Neural cell (in vitro differentiated cells): Measurements from ENCODE around the gene LY6G5B. TPM values are rescaled to one million over a fixed set of nuclear protein-coding genes. Genes with fewer than 3 reads are reported as not detected.

Experiments used
- H2AFZ ChIP-seq: fragments of 200-600, 300-800 bp; sonication (generic), shearing (Covaris generic); 2 replicates; pipeline ENCODE4 v1.6.0; 2014; ENCODE audit warnings: low read depth, mild to moderate bottlenecking, antibody characterized with exemption, low read length, moderate library complexity
- H3F3A ChIP-seq: fragments of 200-600 bp; shearing (Covaris generic); 2 replicates; pipeline ENCODE4 v1.6.1; 2016; ENCODE audit warnings: mild to moderate bottlenecking, moderate library complexity, mixed read lengths, antibody characterized with exemption, low read length; ENCODE audit not compliant: insufficient read depth, poor library complexity, severe bottlenecking
- H3K27ac ChIP-seq: fragments of 200-600, 300-800 bp; sonication (generic), shearing (Covaris generic); 2 replicates; pipeline ENCODE4 v1.5.1; 2014; ENCODE audit warnings: mild to moderate bottlenecking, low read length, moderate library complexity
- H3K27me3 ChIP-seq: fragments of 300-800, 200-600 bp; sonication (generic), shearing (Covaris generic); 2 replicates; pipeline ENCODE4 v1.6.0; 2014; ENCODE audit warnings: mild to moderate bottlenecking, low read depth, low read length, moderate library complexity; ENCODE audit not compliant: insufficient read depth
- H3K36me3 ChIP-seq: fragments of 300-800, 200-600 bp; sonication (generic), shearing (Covaris generic); 2 replicates; pipeline ENCODE4 v1.5.1; 2014; ENCODE audit warnings: mild to moderate bottlenecking, antibody characterized with exemption, low read length, moderate library complexity; ENCODE audit not compliant: insufficient read depth
- H3K4me2 ChIP-seq: fragments of 300-800, 200-600 bp; sonication (generic), shearing (Covaris generic); 2 replicates; pipeline ENCODE4 v1.6.0; 2014; ENCODE audit warnings: mild to moderate bottlenecking, low read length
- H3K4me3 ChIP-seq: fragments of 300-800, 200-600 bp; sonication (generic), shearing (Covaris generic); 2 replicates; pipeline ENCODE4 v1.5.1; 2014; ENCODE audit warnings: mild to moderate bottlenecking, low read length, moderate library complexity
- H3K79me2 ChIP-seq: fragments of 200-600 bp; shearing (Covaris generic); replicated peaks from 2 replicates; pipeline ENCODE4 v1.6.0; 2014; ENCODE audit warnings: mild to moderate bottlenecking, low read length, moderate library complexity; ENCODE audit not compliant: insufficient read depth
- H3K9ac ChIP-seq: fragments of 300-800, 200-600 bp; sonication (generic), shearing (Covaris generic); 2 replicates; pipeline ENCODE4 v1.6.1; 2016; ENCODE audit warnings: mild to moderate bottlenecking, low read length, mixed read lengths
- H3K9me2 ChIP-seq: fragments of 200-600 bp; shearing (Covaris generic); 2 replicates; pipeline ENCODE4 v1.6.1; 2016; ENCODE audit warnings: mild to moderate bottlenecking, low read length, mixed read lengths; ENCODE audit not compliant: insufficient read depth
- H3K9me3 ChIP-seq: fragments of 200-600, 300-800 bp; sonication (generic), shearing (Covaris generic); 2 replicates; pipeline ENCODE4 v1.6.1; 2016; ENCODE audit warnings: mild to moderate bottlenecking, mixed run types, low read length, moderate library complexity, mixed read lengths
- H4K20me1 ChIP-seq: fragments of 200-600 bp; shearing (Covaris generic); 2 replicates; pipeline ENCODE4 v1.6.1; 2016; ENCODE audit warnings: mild to moderate bottlenecking, mixed run types; ENCODE audit not compliant: insufficient read depth
- CTCF ChIP-seq: fragments of 450-650 bp; IDR thresholded peaks from 2 replicates; pipeline ENCODE4 v1.5.1; 2014; ENCODE audit warnings: antibody characterized with exemption, mild to moderate bottlenecking, moderate library complexity; ENCODE audit not compliant: poor library complexity, severe bottlenecking
- EP300 ChIP-seq: fragments of 450-650 bp; conservative IDR thresholded peaks from 2 replicates; pipeline ENCODE4 v1.6.1; 2014; ENCODE audit warnings: antibody characterized with exemption, mild to moderate bottlenecking, moderate library complexity; ENCODE audit not compliant: poor library complexity, severe bottlenecking
- EZH2 ChIP-seq: fragments of 200-600, 300-800 bp; shearing (Covaris generic), sonication (generic); IDR thresholded peaks from 2 replicates; pipeline ENCODE4 v1.6.1; 2014; ENCODE audit warnings: antibody characterized with exemption, low read length, borderline replicate concordance, mild to moderate bottlenecking; ENCODE audit not compliant: insufficient read depth, poor library complexity, severe bottlenecking
- MXI1 ChIP-seq: fragments of 450-650 bp; conservative IDR thresholded peaks from 2 replicates; pipeline ENCODE4 v1.6.1; 2014; ENCODE audit warnings: antibody characterized with exemption, mild to moderate bottlenecking; ENCODE audit not compliant: poor library complexity, severe bottlenecking
- POLR2AphosphoS5 ChIP-seq: IDR thresholded peaks from 2 replicates; pipeline ENCODE4 v1.6.1; 2012
- RAD21 ChIP-seq: fragments of 450-650 bp; conservative IDR thresholded peaks from 2 replicates; pipeline ENCODE4 v1.6.1; 2014; ENCODE audit warnings: antibody characterized with exemption, mild to moderate bottlenecking, moderate library complexity
- REST ChIP-seq: IDR thresholded peaks from 2 replicates; pipeline ENCODE4 v1.6.1; 2012; ENCODE audit warnings: borderline replicate concordance
- SMC3 ChIP-seq: fragments of 450-650 bp; conservative IDR thresholded peaks from 2 replicates; pipeline ENCODE4 v1.6.1; 2014; ENCODE audit warnings: antibody characterized with exemption, mild to moderate bottlenecking, moderate library complexity; ENCODE audit not compliant: poor library complexity
- TAF1 ChIP-seq: IDR thresholded peaks from 2 replicates; pipeline ENCODE4 v1.6.1; 2012; ENCODE audit warnings: low read depth
- polyA plus RNA-seq: library from polyadenylated mRNA; depleted of rRNA; stranded (reverse); fragments of >200 nt; gene quantifications from 2 replicates; pipeline ENCODE4 v1.2.3, GENCODE V29; 2014

Gene LY6G5B
- polyA plus RNA-seq, 1 donor from 2014 or later: 4.0 TPM

DNA sequence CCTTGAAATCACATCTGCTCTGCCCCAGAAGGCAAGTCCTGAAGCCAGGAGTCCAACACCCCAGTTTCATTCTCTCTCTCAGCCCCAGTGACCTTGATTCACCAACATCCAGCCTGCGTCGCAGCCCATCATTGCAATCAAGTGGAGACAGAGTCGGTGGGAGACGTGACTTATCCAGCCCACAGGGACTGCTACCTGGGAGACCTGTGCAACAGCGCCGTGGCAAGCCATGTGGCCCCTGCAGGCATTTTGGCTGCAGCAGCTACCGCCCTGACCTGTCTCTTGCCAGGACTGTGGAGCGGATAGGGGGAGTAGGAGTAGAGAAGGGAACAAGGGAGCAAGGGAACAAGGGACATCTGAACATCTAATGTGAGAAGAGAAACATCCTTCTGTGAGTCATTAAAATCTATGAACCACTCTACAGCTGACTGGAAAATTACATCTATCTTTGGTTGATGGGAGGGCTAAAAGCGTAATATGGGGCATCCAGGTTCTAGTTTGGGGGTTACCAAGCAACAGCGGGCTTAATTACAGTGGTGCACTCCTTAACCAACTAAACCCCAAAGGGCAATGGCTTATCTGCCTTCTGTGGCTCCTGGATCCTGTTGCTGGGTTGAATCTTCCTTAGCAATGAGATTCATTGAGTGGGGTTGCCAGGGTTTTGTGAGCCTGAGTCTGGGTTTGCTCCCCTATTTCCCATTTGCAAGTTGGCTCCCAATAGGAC is 47.9 kb downstream of the LY6G5B start (continued):
- TF ChIP-seq REST: no peak

DNA sequence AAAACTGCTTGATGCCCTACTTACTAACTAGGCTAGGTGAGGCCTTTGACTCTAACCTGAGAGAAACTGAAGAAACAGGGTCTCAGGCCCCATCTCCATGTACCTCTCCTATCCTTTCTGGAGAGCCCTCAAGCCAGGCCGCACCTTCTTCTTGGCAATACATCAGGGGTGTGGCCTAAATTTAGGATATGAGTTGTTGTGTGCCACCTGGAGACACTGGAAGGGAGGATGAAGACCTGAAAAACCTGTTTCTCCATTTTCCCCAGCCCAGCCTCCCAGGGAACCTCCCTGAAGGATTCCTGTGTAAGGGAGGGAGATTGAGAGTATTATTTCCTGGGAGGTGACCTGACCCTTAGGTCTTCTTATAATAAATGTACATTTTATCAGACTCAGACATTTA is 48.5 kb downstream of the LY6G5B start:
- Histone ChIP-seq H3K9me2 (no peaks in the 10 kb centered on the region), H3K4me3 (no peak overlapping the region), H3K9me3 (no peaks in the 10 kb centered on the region), H3K9ac (no peak overlapping the region), H2AFZ (no peak overlapping the region), H4K20me1 (no peaks in the 10 kb centered on the region), H3K79me2 (no peaks in the 10 kb centered on the region), H3F3A (no peaks in the 10 kb centered on the region), H3K4me2 (no peak overlapping the region), H3K27ac (no peak overlapping the region), H3K36me3 (no peaks in the 10 kb centered on the region), H3K27me3 (no peaks in the 10 kb centered on the region)
- TF ChIP-seq SMC3 (no peak), REST (no peak), RAD21 (no peak), POLR2AphosphoS5 (no peak), MXI1 (no peak), CTCF (no peak), EZH2 (no peak), EP300 (no peak), TAF1 (no peak)
